SK-N-SH (cell line): ENCODE results near the gene NUDT14. TPM values are rescaled to one million over a fixed set of nuclear protein-coding genes. Genes with fewer than 3 reads are reported as not detected.

Source experiments
- CTCF ChIA-PET: fragments of 300-600, 350-600 bp; formaldehyde crosslinking; extraction: SDS; loops from one replicate; lab custom pipeline; 2021; lab: Yijun Ruan, JAX
- POLR2A ChIA-PET: fragments of 350-600 bp; sonication (Branson Sonifier 250); formaldehyde crosslinking; extraction: SDS; loops from one replicate; lab custom pipeline; 2020; ENCODE audit warnings: antibody characterized with exemption, inconsistent platforms; lab: Yijun Ruan, JAX
- DNase-seq: peaks from one replicate; pipeline ENCODE4 v3.0.0; 2012
- H2AFZ ChIP-seq: fragments of 200-600 bp; sonication (generic); 2 replicates; pipeline ENCODE4 v1.8.1; 2016; ENCODE audit warnings: antibody characterized with exemption, mild to moderate bottlenecking, low read depth
- H3F3A ChIP-seq: fragments of 200-600 bp; sonication (generic); replicated peaks from 2 replicates; pipeline ENCODE3; 2016; ENCODE audit warnings: antibody characterized with exemption, mild to moderate bottlenecking; ENCODE audit not compliant: insufficient read depth
- H3K27ac ChIP-seq, 2 experiments: fragments of 200-500 bp in 1 of 2; fragments of 200-600 bp in 1 of 2; sonication (Bioruptor generic) in 1 of 2; sonication (generic), shearing (Covaris generic) in 1 of 2; 2 replicates each; pipeline versions ENCODE4 v1.5.1 to v1.6.1; 2014 to 2016; ENCODE audit warnings: low read depth in 2 of 2, inconsistent platforms in 1 of 2, low read length in 1 of 2, mild to moderate bottlenecking in 1 of 2, mixed read lengths in 1 of 2
- H3K27me3 ChIP-seq: fragments of 200-600 bp; sonication (generic), shearing (Covaris generic); 2 replicates; pipeline ENCODE4 v1.6.1; 2016; ENCODE audit warnings: mixed run types; ENCODE audit not compliant: insufficient read depth
- H3K36me3 ChIP-seq, 2 experiments: fragments of 200-500 bp in 1 of 2; fragments of 200-600 bp in 1 of 2; sonication (Bioruptor generic) in 1 of 2; sonication (generic) in 1 of 2; replicated peaks in 1 of 2; 2 replicates each; pipeline versions ENCODE3 to v1.5.1; 2014 to 2016; ENCODE audit warnings: low read length in 1 of 2, mild to moderate bottlenecking in 1 of 2; ENCODE audit not compliant: insufficient read depth in 2 of 2, control insufficient read depth in 1 of 2
- H3K4me1 ChIP-seq, 2 experiments: fragments of 200-500 bp in 1 of 2; fragments of 200-600 bp in 1 of 2; sonication (Bioruptor generic) in 1 of 2; sonication (generic), shearing (Covaris generic) in 1 of 2; 2 replicates each; pipeline versions ENCODE4 v1.5.1 to v1.6.1; 2014 to 2016; ENCODE audit warnings: low read depth in 1 of 2, low read length in 1 of 2, mixed run types in 1 of 2; ENCODE audit not compliant: insufficient read depth in 2 of 2, control insufficient read depth in 1 of 2
- H3K4me2 ChIP-seq: fragments of 200-600 bp; sonication (generic), shearing (Covaris generic); 2 replicates; pipeline ENCODE4 v1.6.1; 2017; ENCODE audit warnings: mixed run types
- H3K4me3 ChIP-seq, 2 experiments: fragments of 200-500 bp in 1 of 2; fragments of 200-600 bp in 1 of 2; sonication (Bioruptor generic) in 1 of 2; sonication (generic), shearing (Covaris generic) in 1 of 2; 2 replicates each; pipeline versions ENCODE4 v1.5.1 to v1.8.1; 2014 to 2016; ENCODE audit warnings: low read depth in 2 of 2, inconsistent platforms in 1 of 2, low read length in 1 of 2, mild to moderate bottlenecking in 1 of 2, mixed read lengths in 1 of 2, moderate library complexity in 1 of 2
- H3K79me2 ChIP-seq: fragments of 200-600 bp; sonication (generic); 2 replicates; pipeline ENCODE4 v1.8.1; 2017; ENCODE audit warnings: mild to moderate bottlenecking; ENCODE audit not compliant: insufficient read depth
- H3K9ac ChIP-seq: fragments of 200-600 bp; sonication (generic); 2 replicates; pipeline ENCODE4 v1.6.1; 2017; ENCODE audit warnings: mixed run types
- H3K9me2 ChIP-seq: fragments of 200-600 bp; sonication (generic); 2 replicates; pipeline ENCODE4 v1.6.1; 2017; ENCODE audit warnings: mixed run types
- H3K9me3 ChIP-seq: fragments of 200-600 bp; sonication (generic); 2 replicates; pipeline ENCODE4 v1.6.1; 2017; ENCODE audit warnings: mixed run types, mild to moderate bottlenecking, moderate library complexity
- H4K20me1 ChIP-seq: fragments of 200-600 bp; sonication (generic); 2 replicates; pipeline ENCODE4 v1.6.1; 2017; ENCODE audit warnings: mild to moderate bottlenecking, mixed run types; ENCODE audit not compliant: insufficient read depth
- CTCF ChIP-seq: fragments of 200-600 bp; sonication (generic); IDR thresholded peaks from 2 replicates; pipeline ENCODE4 v1.6.1; 2017; ENCODE audit warnings: antibody characterized with exemption, mild to moderate bottlenecking, moderate library complexity
- ELF1 ChIP-seq: IDR thresholded peaks from 2 replicates; pipeline ENCODE4 v1.4.0; 2012
- FOSL2 ChIP-seq: IDR thresholded peaks from 2 replicates; pipeline ENCODE4 v1.4.0; 2012; ENCODE audit warnings: low read depth, mild to moderate bottlenecking, moderate library complexity, borderline replicate concordance
- GATA2 ChIP-seq: sonication (generic); formaldehyde crosslinking; IDR thresholded peaks from 2 replicates; pipeline ENCODE4 v1.5.0; 2020; ENCODE audit warnings: mild to moderate bottlenecking, missing genetic modification reagents
- JUND ChIP-seq: IDR thresholded peaks from 2 replicates; pipeline ENCODE4 v1.4.0; 2012
- MAX ChIP-seq: IDR thresholded peaks from 2 replicates; pipeline ENCODE4 v1.4.0; 2012; ENCODE audit warnings: low read depth
- MXI1 ChIP-seq: IDR thresholded peaks from 2 replicates; pipeline ENCODE4 v1.6.1; 2012; ENCODE audit warnings: mild to moderate bottlenecking, low read depth, low read length, improper control_type of control experiment
- POLR2AphosphoS5 ChIP-seq: IDR thresholded peaks from 2 replicates; pipeline ENCODE4 v1.6.1; 2012; ENCODE audit warnings: low read depth, low read length
- RXRA ChIP-seq: IDR thresholded peaks from 2 replicates; pipeline ENCODE4 v1.4.0; 2012; ENCODE audit warnings: low read depth, mild to moderate bottlenecking, borderline replicate concordance
- SIN3A ChIP-seq: IDR thresholded peaks from 2 replicates; pipeline ENCODE4 v1.6.1; 2012; ENCODE audit warnings: low read depth, mild to moderate bottlenecking, low read length, moderate library complexity, borderline replicate concordance
- TAF1 ChIP-seq: IDR thresholded peaks from 2 replicates; pipeline ENCODE4 v1.6.1; 2012; ENCODE audit warnings: low read depth, mild to moderate bottlenecking, low read length, moderate library complexity, borderline replicate concordance
- TCF12 ChIP-seq: IDR thresholded peaks from 2 replicates; pipeline ENCODE4 v1.4.0; 2012
- USF2 ChIP-seq: fragments of 150-350 bp; IDR thresholded peaks from 2 replicates; pipeline ENCODE4 v1.6.1; 2017; ENCODE audit warnings: antibody characterized with exemption, low read length, low read depth, borderline replicate concordance
- YY1 ChIP-seq: IDR thresholded peaks from 2 replicates; pipeline ENCODE4 v1.4.0; 2012; ENCODE audit warnings: low read depth, mild to moderate bottlenecking
- WGBS: methylation state at CpG from one replicate; pipeline ENCODE4 v1.1.6; 2017; ENCODE audit warnings: low lambda C conversion rate; 5-methylcytosine and 5-hydroxymethylcytosine counted together
- polyA plus RNA-seq, 3 experiments: library from polyadenylated mRNA; depleted of rRNA; stranded (reverse); fragments of >200 nt; gene quantifications; 2 replicates each; pipeline ENCODE4 v1.2.3, GENCODE V29; 2012

The NUDT14 gene
- polyA plus RNA-seq, 1 of the 3 experiments (the other 2 are of a cell fraction) = 18.4 TPM

- TF ChIP-seq POLR2AphosphoS5 (no peak), MXI1 (no peak), RXRA (no peak), ELF1 (no peak), YY1 (no peak), JUND (no peak), TCF12 (no peak), MAX (no peak), SIN3A (no peak), GATA2 (CRISPR knock-in tag) (no peak)
- POLR2A ChIA-PET = interaction anchor here (0.6 kb wide), 1 partner anchor 141 kb away, joined by 4 read pairs; no protein-coding TSS in a partner anchor
- CTCF ChIA-PET = interaction anchor here (0.6 to 2.1 kb wide), 5 partner anchors 8 to 86 kb away, joined by 3 to 12 read pairs (median 3); partner anchors contain the start of gene JAG2
These were observed 4.6 kb downstream of the NUDT14 start for GRCh38 chr14:105176513-105176912.

GRCh38 chr14:105173901-105174894 is 6.9 kb downstream of the NUDT14 start:
- no peaks in the 10 kb centered on the region for H3K9me3 ChIP-seq
- peaks cover 0 to 4% of the 10 kb centered on the region in 2 experiments; a peak in 2 of 4 replicates for H3K4me1 ChIP-seq
- H3K27me3 ChIP-seq = peaks cover 5% of the 10 kb centered on the region; the same call in 1 of the 2 replicates
- no peak overlapping the region for H3K4me2 ChIP-seq
- H3K4me3 ChIP-seq = no peak overlapping the region
- no peaks in the 10 kb centered on the region for H3K36me3 ChIP-seq
- TF ChIP-seq JUND = no peak
- no peak for TF ChIP-seq YY1
- TF ChIP-seq FOSL2 = no peak
- no peak for TF ChIP-seq GATA2 (CRISPR knock-in tag)
- TF ChIP-seq TAF1 = no peak
- TF ChIP-seq USF2 = no peak
- no peak for TF ChIP-seq MAX
- no peak for TF ChIP-seq RXRA
- TF ChIP-seq CTCF = no peak
- no peak overlapping the region for H3K27ac ChIP-seq
- ChIA-PET CTCF (interaction anchor here (1.1 to 2.4 kb wide), 2 partner anchors 28 to 178 kb away, joined by 3 to 5 read pairs; no protein-coding TSS in a partner anchor), POLR2A (no interaction called here)
- no peaks in the 10 kb centered on the region for H3K79me2 ChIP-seq
- no peak overlapping the region for H2AFZ ChIP-seq
- no peaks in the 10 kb centered on the region for H3F3A ChIP-seq
- DNase-seq = no peak
- WGBS = 89% methylated on average over 20 of the region's 32 CpGs
- H3K9ac ChIP-seq = no peak overlapping the region
- no peaks in the 10 kb centered on the region for H4K20me1 ChIP-seq
- H3K9me2 ChIP-seq = no peaks in the 10 kb centered on the region

More at GRCh38 chr14:105176513-105176912, 4.6 kb downstream of the NUDT14 start:
- H3K36me3 ChIP-seq = no peaks in the 10 kb centered on the region
- H3K9me2 ChIP-seq = no peaks in the 10 kb centered on the region
- H4K20me1 ChIP-seq = no peaks in the 10 kb centered on the region
- no peaks in the 10 kb centered on the region for H3F3A ChIP-seq
- H3K9ac ChIP-seq = no peak overlapping the region
- H3K79me2 ChIP-seq = no peaks in the 10 kb centered on the region
- peaks cover 0 to 7% of the 10 kb centered on the region in 2 experiments; a peak in 2 of 4 replicates for H3K4me1 ChIP-seq
- no peaks in the 10 kb centered on the region for H3K9me3 ChIP-seq
- H3K27ac ChIP-seq = no peak overlapping the region
- no peak for DNase-seq
- H3K27me3 ChIP-seq = no peaks in the 10 kb centered on the region
- H2AFZ ChIP-seq = no peak overlapping the region
- no peak overlapping the region for H3K4me2 ChIP-seq
- H3K4me3 ChIP-seq = no peak overlapping the region
- 88% methylated on average over 9 of the region's 15 CpGs for WGBS
